GM12801 (cell line): ENCODE measurements around the gene SHC1.

Source experiments
- CTCF ChIP-seq: IDR thresholded peaks from one replicate; pipeline ENCODE4 v1.5.1; 2011; ENCODE audit warnings: control low read depth; ENCODE audit not compliant: insufficient read length; ENCODE audit errors: extremely low read depth

Gene SHC1

DNA sequence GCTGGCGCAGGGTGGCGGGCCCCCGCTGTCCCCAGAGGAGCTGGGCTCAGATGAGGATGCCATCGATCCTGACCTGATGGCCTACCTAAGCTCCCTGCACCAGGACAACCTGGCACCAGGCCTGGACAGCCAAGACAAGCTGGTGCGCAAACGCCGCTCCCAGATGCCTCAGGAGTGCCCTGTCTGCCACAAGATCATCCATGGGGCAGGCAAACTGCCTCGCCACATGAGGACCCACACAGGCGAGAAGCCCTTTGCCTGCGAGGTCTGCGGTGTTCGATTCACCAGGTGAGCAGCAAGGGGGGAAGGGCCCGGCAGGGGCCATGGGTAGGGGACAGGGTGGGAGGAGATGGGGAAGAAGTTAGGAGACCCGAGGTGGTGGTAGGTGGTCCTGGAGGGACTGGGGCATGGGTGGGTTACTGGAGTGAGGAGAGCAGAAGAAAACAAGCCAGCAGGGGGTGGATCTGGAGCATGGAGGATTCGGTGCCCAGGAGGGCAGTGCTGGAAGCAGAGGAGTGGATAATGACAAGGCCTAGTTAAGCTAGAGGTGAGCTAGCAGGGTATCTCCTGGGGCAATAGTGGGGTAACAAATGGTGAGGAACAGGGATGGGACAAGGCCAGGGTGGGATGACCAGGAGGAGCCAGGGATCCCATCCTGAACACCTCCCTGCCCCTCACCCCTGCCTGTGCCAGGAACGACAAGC, 45.1 kb upstream of the SHC1 start:
- no peak for TF ChIP-seq CTCF

DNA sequence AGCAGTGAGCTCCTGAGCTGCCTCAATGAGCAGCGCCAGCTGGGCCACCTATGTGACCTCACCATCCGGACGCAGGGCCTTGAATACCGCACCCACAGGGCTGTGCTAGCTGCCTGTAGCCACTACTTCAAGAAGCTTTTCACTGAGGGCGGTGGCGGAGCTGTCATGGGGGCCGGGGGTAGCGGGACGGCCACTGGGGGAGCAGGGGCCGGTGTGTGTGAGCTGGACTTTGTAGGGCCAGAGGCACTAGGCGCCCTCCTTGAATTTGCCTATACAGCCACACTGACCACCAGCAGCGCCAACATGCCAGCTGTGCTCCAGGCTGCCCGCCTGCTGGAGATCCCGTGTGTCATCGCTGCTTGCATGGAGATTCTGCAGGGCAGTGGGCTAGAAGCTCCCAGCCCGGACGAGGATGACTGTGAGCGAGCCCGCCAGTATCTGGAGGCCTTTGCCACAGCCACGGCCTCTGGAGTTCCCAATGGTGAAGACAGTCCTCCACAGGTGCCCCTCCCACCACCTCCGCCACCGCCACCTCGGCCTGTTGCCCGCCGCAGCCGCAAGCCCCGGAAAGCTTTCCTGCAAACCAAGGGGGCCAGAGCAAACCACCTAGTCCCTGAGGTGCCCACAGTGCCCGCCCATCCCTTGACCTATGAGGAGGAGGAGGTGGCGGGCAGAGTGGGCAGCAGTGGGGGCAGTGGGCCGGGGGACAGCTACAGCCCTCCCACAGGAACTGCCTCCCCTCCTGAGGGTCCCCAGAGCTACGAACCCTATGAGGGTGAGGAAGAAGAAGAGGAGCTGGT, 44.4 kb upstream of the SHC1 start:
- TF ChIP-seq CTCF = no peak

DNA sequence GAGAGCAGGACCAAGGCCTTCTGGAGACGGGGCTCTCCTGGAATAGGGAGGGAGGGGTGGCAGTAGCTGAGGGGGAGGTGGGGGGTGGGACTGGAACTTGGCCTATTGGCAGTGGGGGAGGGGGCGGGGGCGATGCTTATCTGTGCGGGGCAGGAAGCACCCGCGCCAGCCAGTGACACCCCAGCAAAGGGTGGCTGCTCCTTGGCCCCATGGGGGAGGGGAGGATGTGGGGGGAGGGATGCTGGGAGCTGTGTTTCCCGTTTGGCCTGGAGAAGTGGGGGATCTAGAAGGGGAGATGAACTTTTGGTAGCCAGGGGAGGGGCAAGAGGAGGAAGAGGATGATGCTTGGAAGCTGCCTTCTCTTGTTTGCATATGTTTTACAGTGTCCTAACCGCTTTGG, 43.1 kb upstream of the SHC1 start:
- no peak for TF ChIP-seq CTCF

DNA sequence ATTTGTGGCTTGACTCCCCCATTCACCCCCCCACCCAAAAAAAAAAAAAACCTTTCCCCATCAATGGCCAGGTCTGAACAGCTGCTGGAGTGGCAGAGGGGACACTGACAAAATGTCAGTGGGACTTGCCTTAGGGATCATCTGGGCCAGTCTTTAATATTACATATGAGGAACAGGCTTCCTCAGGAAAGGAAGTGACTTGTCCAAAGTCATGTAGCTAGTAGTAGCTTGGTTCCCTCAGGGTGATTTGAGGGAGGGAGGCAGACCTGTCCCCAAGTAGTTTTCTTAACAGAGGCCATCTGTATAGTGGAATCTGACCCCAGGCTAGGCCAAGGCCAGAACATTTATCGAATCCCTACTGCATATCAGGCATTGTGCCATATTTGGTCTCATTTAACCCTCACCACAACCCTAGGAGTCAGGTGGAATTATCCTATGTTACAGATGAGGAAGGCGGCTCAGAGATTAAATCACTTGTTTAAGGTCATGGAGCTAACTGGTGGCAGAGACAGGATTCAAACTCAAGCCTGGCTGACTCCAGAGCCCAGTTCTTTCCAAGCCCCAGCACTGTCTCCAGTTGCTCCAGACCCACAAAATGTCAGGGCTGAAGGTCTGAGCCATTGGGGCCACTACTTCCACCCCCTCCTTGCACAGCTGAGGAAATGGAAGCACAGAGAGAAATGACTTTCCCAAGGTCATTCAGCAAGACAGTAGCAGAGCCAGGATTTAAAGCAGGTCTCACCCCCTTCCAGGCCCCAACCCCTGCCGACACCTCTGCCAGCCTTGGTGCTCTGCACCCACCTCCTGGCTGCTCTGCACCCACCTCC, 42.4 kb upstream of the SHC1 start:
- TF ChIP-seq CTCF = no peak

GRCh38 chr1:155012026-155012546, 41.5 kb upstream of the SHC1 start:
- no peak for TF ChIP-seq CTCF

DNA sequence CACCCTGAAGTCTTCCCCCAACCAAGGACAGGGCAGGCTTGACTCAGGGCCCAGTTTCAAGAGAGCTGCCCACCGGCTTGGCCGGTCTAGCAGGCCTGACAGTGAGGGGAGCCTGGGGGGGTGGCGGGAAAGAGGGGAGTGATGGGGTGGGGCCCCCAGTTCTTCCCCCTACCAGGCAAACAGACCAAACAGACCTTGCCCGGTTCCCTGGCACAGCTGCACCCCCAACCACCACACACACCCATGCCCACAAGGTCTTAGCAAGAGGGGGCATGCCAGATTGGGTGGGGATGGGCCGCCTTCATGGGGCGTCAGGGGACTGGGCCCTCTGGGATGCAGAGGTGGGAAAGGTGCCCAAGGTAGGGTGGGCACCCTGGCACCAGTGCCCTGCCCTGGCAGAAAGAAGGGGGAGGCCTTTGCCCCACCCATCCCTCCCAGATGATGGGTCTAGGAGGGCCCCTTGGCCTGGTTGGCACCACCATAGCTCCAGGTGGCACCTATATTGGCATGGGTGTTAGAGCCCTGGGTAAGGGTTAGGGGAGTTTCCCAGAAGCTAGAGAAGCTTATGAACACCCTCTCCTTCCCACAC, 41.0 kb upstream of the SHC1 start:
- no peak for TF ChIP-seq CTCF
